Omental fat pad (tissue), 4 donors: ENCODE measurements around the gene SPTBN1. TPM values are rescaled to one million over a fixed set of nuclear protein-coding genes. Genes with fewer than 3 reads are reported as not detected.

ENCODE experiments used
- ATAC-seq: fragments of 150-250 bp; one replicate; pipeline ENCODE4 v1.9.1; 2016; ENCODE audit warnings: mild to moderate bottlenecking, moderate library complexity; ENCODE audit not compliant: low FRiP score
- DNase-seq: peaks from one replicate; pipeline ENCODE4 v3.0.0-alpha.2; 2019; ENCODE audit warnings: low spot score
- CTCF ChIP-seq, 3 donors: fragments of 450-650 bp; IDR thresholded peaks; one replicate each; pipeline ENCODE4 v1.5.1; 2016 to 2017; ENCODE audit warnings: antibody characterized with exemption in 3 of 3, mild to moderate bottlenecking in 3 of 3, moderate library complexity in 2 of 3
- total RNA-seq, 4 donors: library from RNA; depleted of rRNA; stranded (reverse); fragments of >200 nt; gene quantifications; one replicate each; pipeline ENCODE4 v1.1.0, GENCODE V29; 2016

The SPTBN1 gene
- total RNA-seq, 4 donors from 2014 or later = 681 to 1,046 (median 964) TPM

GRCh38 chr2:54416938-54417337 lies 39.2 kb upstream of the SPTBN1 start:
- TF ChIP-seq CTCF (IDR thresholded peaks at IDR 0.05) = no peak
- ATAC-seq (no peak), DNase-seq (no peak)

GRCh38 chr2:54417577-54417976 lies 38.5 kb upstream of the SPTBN1 start:
- no peak for TF ChIP-seq CTCF (IDR thresholded peaks at IDR 0.05)
- ATAC-seq = no peak
- no peak for DNase-seq

- DNase-seq (no peak), ATAC-seq (no peak)
- no peak for TF ChIP-seq CTCF (IDR thresholded peaks at IDR 0.05)
These were observed 36.7 kb upstream of the SPTBN1 start for GRCh38 chr2:54419388-54419787.

GRCh38 chr2:54419855-54420523 lies 36.1 kb upstream of the SPTBN1 start:
- no peak for TF ChIP-seq CTCF (IDR thresholded peaks at IDR 0.05)
- ATAC-seq (no peak), DNase-seq (no peak)

- TF ChIP-seq CTCF (IDR thresholded peaks at IDR 0.05) = no peak
- DNase-seq (no peak), ATAC-seq (no peak)
These were observed 35.5 kb upstream of the SPTBN1 start for GRCh38 chr2:54420524-54421172.

- ATAC-seq = no peak
- no peak for DNase-seq
- no peak for TF ChIP-seq CTCF (IDR thresholded peaks at IDR 0.05)
These were observed 34.0 kb upstream of the SPTBN1 start for GRCh38 chr2:54422072-54422581.

- no peak for TF ChIP-seq CTCF (IDR thresholded peaks at IDR 0.05)
- no peak for ATAC-seq
- no peak for DNase-seq
These were observed 32.9 kb upstream of the SPTBN1 start for GRCh38 chr2:54423213-54423612.
